ENCODE measurements around the gene TTYH2.

TTYH2 gene

GRCh38 chr17:74267987-74268499 is 54.7 kb downstream of the TTYH2 start:
- H3K36me3 Mint-ChIP-seq (ENCODE audit: low read depth) = no peaks in the 10 kb centered on the region
- no peak overlapping the region for H3K4me3 Mint-ChIP-seq
- peaks cover 15% of the 10 kb centered on the region for H3K27me3 Mint-ChIP-seq (ENCODE audit: low read depth, poor library complexity)
- no peak for DNase-seq
- TF ChIP-seq CTCF (IDR thresholded peaks at IDR 0.05) = no peak
- peaks cover 36% of the 10 kb centered on the region for H3K4me1 Mint-ChIP-seq
- H3K9me3 Mint-ChIP-seq = no peaks in the 10 kb centered on the region
- peak overlapping the region; percentile 67 for H3K27ac Mint-ChIP-seq

- Mint-ChIP-seq H3K4me3 (no peak overlapping the region), H3K27me3 (ENCODE audit: low read depth, poor library complexity) (peaks cover 20% of the 10 kb centered on the region), H3K4me1 (peaks cover 41% of the 10 kb centered on the region), H3K9me3 (no peaks in the 10 kb centered on the region), H3K36me3 (ENCODE audit: low read depth) (no peaks in the 10 kb centered on the region), H3K27ac (peak overlapping the region; percentile 67)
- no peak for DNase-seq
- TF ChIP-seq CTCF (IDR thresholded peaks at IDR 0.05) = no peak
These were observed 55.2 kb downstream of the TTYH2 start for GRCh38 chr17:74268558-74268957.

- no peak for DNase-seq
- Mint-ChIP-seq H3K4me3 (no peak overlapping the region), H3K4me1 (peaks cover 59% of the 10 kb centered on the region), H3K27me3 (ENCODE audit: low read depth, poor library complexity) (peaks cover 38% of the 10 kb centered on the region), H3K36me3 (ENCODE audit: low read depth) (no peaks in the 10 kb centered on the region), H3K27ac (no peak overlapping the region), H3K9me3 (no peaks in the 10 kb centered on the region)
- TF ChIP-seq CTCF (IDR thresholded peaks at IDR 0.05) = no peak
These were observed 57.0 kb downstream of the TTYH2 start for GRCh38 chr17:74270333-74270732.

- Mint-ChIP-seq H3K36me3 (ENCODE audit: low read depth) (no peaks in the 10 kb centered on the region), H3K27ac (no peak overlapping the region), H3K27me3 (ENCODE audit: low read depth, poor library complexity) (peaks cover 46% of the 10 kb centered on the region), H3K9me3 (no peaks in the 10 kb centered on the region), H3K4me1 (peaks cover 68% of the 10 kb centered on the region), H3K4me3 (no peak overlapping the region)
- no peak for TF ChIP-seq CTCF (IDR thresholded peaks at IDR 0.05)
- DNase-seq = no peak
These were observed 57.9 kb downstream of the TTYH2 start for GRCh38 chr17:74271281-74271680.

- no peak for DNase-seq
- H3K4me1 Mint-ChIP-seq = peaks cover 76% of the 10 kb centered on the region
These were observed 58.7 kb downstream of the TTYH2 start for GRCh38 chr17:74271901-74272561.

More at GRCh38 chr17:74271901-74272561, 58.7 kb downstream of the TTYH2 start:
- H3K27ac Mint-ChIP-seq = no peak overlapping the region
- H3K27me3 Mint-ChIP-seq (ENCODE audit: low read depth, poor library complexity) = peaks cover 49% of the 10 kb centered on the region
- no peak overlapping the region for H3K4me3 Mint-ChIP-seq
- no peaks in the 10 kb centered on the region for H3K9me3 Mint-ChIP-seq
- TF ChIP-seq CTCF (IDR thresholded peaks at IDR 0.05) = no peak
- no peaks in the 10 kb centered on the region for H3K36me3 Mint-ChIP-seq (ENCODE audit: low read depth)
